GM18909 (cell line): ENCODE measurements around the gene SMTNL2.
A peak's percentile ranks its signal among the peaks of the same experiment; 100 is the strongest.
"Not testable (repeated sequence)": the region's sequence is repeated elsewhere in the genome, so short reads cannot be mapped to it uniquely, and the experiment has no call there.

Experiments used
- ATAC-seq: cut with Tn5 transposase; IDR thresholded peaks from one replicate; pipeline ENCODE4 v1.9.1; 2021; ENCODE audit warnings: mild to moderate bottlenecking; ENCODE audit not compliant: unreplicated experiment, poor library complexity

SMTNL2 gene

GRCh38 chr17:4624451-4624911 lies 40.2 kb downstream of the SMTNL2 start:
- ATAC-seq = not testable (repeated sequence)

DNA sequence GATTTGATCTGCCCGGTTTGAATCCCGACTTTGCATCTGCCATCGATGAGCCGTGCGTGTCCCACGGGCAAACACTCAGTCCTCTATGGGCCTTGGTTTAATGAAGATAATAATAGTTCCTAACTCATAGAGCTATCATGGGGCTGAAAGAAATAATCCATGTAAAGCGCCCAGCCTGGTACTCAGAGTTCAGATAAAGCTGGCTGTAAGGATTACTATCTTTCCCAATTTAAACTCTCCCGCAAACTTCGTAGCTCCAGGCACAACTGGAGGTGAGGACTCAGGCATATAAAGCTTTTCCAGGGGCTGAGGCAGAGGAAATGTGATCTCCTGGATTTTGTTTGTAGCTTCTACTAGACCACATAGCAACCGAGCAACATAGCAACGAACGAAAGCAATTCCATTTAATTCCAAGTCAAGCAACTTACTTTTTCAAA lies 40.9 kb downstream of the SMTNL2 start:
- ATAC-seq = no peak

GRCh38 chr17:4626734-4627256 lies 42.5 kb downstream of the SMTNL2 start:
- ATAC-seq = no peak

DNA sequence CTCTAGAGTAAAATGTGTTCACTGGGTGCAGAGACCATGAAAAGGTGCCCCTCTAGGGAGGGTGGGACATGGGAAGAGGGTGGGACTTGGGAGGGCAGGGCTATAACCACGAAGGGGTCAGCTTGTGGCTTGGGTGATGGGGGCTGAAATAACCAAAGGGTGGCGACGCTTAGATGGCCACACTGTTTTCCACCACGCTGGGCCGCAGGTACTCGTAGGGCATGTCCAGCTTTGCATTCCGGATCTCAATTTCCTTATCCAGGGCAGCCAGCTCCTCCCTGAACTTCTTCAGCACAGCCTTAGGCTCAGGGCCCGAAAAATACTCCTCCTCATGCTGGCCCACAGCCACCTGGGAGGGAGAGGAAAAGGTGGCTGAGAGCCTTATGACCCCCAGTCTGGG lies 47.1 kb downstream of the SMTNL2 start:
- no peak for ATAC-seq

DNA sequence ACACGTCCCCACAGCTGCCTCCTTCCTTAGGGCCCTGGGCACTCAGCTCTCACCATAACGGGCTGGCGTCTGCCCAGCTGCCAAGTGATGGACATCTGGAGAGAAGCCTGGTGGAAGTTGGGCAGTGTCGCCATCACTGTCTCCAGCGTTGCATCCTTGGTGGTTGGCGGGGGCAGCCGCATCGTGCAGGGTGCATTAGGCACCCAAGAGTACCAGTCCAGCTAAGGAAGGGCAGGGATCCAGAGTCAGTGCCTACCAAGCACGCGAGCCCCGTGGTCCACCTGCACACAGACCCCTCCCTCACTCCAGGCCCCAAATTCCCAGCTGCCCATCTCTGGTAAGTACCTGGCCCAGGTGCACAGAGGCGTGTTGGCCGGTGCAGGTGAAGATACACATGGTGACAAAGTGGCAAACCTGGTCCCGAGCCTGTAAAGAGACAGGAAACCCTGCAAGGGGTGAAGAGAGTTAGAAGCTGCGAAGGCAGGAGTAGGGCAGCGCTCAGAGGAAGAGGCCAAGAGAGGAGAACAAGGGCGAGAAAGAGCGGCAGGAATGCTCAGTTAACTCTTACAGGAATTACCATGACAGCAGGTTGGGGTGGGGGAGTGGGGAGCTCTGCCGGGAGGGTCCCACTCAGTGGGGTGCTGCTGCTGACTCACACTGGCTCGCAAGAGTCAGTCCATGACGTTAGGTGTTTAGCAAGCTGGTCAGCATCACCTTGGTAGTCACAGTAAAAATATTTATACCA lies 47.7 kb downstream of the SMTNL2 start:
- no peak for ATAC-seq

- ATAC-seq = no peak
Observed at GRCh38 chr17:4632581-4632920, 48.2 kb downstream of the SMTNL2 start.

- no peak for ATAC-seq
Observed at GRCh38 chr17:4633643-4634042, 49.3 kb downstream of the SMTNL2 start.

DNA sequence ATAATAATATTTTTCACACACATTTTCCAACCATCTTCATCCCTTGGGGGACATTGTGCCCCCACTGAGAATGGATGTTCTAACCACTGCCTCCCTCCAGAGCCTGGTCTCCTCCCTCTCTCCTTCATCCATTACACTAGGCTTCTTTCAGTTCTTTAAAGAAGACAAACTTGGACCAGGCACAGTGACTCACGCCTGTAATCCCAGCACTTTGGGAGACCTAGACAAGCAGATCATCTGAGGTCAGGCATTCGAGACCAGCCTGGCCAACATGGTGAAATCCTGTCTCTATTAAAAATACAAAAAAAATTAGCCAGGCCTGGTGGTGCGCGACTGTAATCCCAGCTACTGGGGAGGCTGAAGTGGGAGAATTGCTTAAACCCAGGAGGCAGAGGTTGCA lies 50.6 kb downstream of the SMTNL2 start:
- ATAC-seq = no peak

DNA sequence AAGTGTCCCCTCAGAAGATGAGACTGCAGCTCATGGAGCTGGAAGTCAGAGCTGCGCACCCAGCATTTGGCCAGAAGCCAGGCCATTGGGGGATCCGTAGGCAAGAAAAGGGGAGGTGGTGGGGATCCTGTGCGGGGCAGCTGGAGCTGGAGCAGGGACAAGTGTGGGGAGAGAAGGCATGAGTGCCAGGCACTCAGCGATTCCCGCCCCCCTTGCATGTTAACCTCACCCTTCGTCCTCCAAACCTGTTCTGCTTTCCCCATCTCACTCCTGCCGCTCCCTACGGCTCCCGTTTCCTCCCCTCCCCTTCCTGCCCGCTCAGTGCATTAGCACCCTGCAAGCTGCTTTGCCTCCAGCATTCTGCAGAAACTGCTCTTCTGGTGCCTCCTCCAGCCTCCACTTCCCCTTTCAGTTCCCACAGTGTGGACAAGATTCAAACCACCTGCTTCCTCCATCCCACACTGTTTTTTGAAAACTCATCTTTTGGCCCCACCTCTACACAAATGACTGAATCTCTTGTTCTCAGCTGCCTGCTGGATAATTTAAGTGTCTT lies 51.6 kb downstream of the SMTNL2 start:
- ATAC-seq = peak; percentile 45

DNA sequence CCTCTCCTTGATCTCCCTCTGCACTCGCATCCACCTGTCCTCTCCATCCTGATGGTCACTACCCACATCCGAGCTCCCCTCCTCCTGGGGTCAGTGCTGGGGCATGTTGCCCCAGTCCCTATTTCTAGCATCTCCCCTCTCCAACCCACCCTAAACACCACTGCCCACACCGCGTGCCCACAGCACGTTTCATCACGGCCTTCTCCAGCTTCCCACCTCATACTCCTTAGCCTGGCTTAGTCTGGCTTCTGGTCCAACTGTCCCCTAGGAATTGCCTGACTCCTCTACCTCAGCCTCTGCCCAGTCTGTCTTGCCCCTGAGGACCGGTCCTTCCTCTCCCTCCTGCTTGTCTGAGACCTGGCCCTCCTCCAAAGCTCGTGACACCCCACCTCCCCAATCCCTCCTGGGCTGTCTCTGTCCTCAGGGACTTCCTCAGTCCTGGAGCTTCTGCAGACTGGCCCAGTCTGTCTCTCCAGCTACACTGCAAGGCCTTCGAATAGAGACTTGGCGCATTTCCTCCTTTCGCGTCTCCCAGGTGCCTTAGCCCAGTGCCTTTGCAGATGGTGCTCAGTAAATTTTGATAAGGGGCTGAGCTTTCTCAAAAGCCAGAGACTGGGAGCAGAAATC lies 52.3 kb downstream of the SMTNL2 start:
- ATAC-seq = no peak

GRCh38 chr17:4638766-4639165 lies 54.4 kb downstream of the SMTNL2 start:
- ATAC-seq = not testable (repeated sequence)

DNA sequence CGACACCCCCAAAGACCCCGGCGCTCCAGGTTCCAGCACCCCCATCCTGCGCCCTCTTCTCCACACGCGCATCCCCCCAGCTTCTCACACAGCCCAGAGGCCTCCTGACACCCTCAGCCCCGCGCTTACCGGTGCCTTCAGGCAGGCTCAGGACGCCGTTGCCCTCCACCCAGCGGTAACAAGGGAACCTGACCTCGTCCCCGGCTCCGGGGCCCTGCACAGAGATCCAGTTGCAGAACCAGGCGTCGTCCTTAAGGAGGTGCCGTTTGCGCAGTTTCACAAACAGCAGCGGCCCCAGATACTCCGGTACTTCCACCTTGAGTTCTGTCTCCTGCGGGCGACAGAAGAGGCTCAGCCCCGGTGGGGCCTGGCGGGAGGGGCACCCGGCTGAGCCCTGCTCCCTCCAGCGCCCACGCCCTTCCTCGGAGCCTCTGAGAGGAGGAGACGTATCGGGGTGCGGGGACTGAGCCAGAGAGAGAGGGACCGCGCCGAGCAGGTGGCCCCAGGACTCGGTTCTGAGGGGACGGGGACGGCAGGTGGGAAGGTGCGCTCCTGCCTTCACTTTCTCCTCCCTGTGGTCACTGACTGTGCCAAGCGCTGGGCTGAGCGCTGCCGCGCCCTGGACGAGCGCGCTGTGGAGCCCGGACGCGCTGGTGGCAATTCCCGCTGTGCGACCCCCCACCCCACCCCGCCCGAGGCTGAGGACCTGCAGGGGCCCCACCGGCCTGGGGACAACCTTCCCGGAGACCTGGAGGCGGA lies 55.2 kb downstream of the SMTNL2 start:
- ATAC-seq = not testable (repeated sequence)

- not testable (repeated sequence) for ATAC-seq
Observed at GRCh38 chr17:4640569-4641188, 56.4 kb downstream of the SMTNL2 start.

DNA sequence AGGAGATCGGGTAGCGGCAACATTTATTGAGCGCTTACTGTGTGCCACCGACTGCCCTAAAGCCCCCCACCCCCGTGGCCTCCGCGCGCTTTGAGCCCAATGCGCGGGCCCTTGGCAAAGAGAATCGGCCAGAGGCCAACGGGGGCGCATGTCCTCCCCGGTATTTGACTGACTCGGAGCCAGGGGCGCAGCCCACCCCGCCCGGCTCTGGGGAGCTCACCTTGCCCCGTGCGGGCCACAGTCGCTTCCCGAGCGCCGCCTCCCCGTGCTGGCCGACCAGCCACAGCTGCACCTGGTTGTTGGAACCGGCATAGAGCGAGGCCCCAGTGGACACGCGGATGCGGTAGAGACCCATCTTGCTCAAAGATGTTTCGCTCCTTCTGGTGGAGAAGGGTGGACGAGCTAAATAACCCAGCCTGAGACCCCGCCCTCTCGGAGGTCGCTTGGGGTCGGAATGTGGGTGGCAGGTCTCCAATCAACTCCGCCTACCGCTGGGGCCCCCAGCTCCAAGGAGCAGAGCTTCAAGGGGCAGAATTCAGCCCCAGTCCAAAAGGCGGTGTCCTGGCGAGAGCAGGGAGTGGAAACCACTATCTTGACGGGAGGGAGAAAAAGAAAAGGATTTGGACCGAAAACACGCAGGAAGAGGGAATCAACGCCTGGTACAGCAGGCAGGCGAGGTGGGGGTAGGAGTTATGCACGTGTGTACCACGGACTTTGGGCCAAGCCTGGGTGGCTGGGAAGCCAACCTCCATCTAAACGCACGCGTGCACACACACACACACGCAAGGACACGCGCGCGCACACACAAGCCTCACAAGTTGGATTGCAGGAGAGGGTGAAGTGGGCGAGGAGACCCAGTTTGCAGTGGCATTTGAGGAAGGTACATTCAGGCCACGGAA lies 57.2 kb downstream of the SMTNL2 start, which contains the start of gene ALOX15:
ALOX15 (minus strand) TSS at position 382 of the 899 bp plus-strand sequence; CDS start at position 355, 27 bp downstream.
- ATAC-seq = no peak

GRCh38 chr17:4642286-4642685 lies 58.0 kb downstream of the SMTNL2 start:
- no peak for ATAC-seq

DNA sequence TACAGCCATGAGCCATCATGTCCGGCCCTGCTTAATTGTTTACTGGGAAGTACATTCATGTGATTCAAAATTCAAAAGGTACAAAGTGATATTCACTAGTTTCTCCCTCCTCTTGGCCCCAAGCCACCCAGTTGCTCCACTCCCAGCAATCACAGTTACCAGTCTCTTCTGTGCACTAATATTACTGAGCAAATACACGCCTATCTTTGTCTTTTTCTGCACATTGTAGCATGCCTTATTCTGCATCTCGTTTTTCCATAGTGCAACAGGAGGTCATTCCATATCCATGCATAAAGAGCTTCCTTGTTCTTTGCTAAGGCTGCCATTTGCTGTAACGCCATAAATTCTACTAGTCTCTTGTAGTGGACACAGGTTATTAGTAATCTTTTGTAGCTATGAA lies 59.3 kb downstream of the SMTNL2 start:
- no peak for ATAC-seq

- ATAC-seq = no peak
Observed at GRCh38 chr17:4645642-4646041, 61.3 kb downstream of the SMTNL2 start.

- ATAC-seq = no peak
Observed at GRCh38 chr17:4648741-4649140, 64.4 kb downstream of the SMTNL2 start.

- ATAC-seq = no peak
Observed at GRCh38 chr17:4652997-4653396, 68.7 kb downstream of the SMTNL2 start.
